Muscle layer of duodenum (tissue), 2 donors: ENCODE data around the gene SSMEM1.
"Not testable (repeated sequence)": the region's sequence is repeated elsewhere in the genome, so short reads cannot be mapped to it uniquely, and the experiment has no call there.

Source experiments
- H3K27ac ChIP-seq: one replicate; pipeline ENCODE4 v1.7.0; 2013; ENCODE audit warnings: mild to moderate bottlenecking, low read length
- H3K27me3 ChIP-seq: one replicate; pipeline ENCODE4 v1.7.0; 2013; ENCODE audit warnings: low read depth, mild to moderate bottlenecking, control low read depth, low read length
- H3K36me3 ChIP-seq, 2 donors: one replicate each; pipeline ENCODE4 v1.7.0; 2013; ENCODE audit warnings: low read length in 2 of 2, control low read depth in 1 of 2, mild to moderate bottlenecking in 1 of 2; ENCODE audit not compliant: insufficient read depth in 2 of 2, control insufficient read depth in 1 of 2
- H3K4me1 ChIP-seq, 2 donors: one replicate each; pipeline ENCODE4 v1.7.0; 2013; ENCODE audit warnings: low read length in 2 of 2, mild to moderate bottlenecking in 2 of 2, control low read depth in 1 of 2, moderate library complexity in 1 of 2; ENCODE audit not compliant: insufficient read depth in 2 of 2, control insufficient read depth in 1 of 2
- H3K4me3 ChIP-seq, 2 donors: one replicate each; pipeline ENCODE4 v1.7.0; 2013; ENCODE audit warnings: low read length in 2 of 2, low read depth in 1 of 2, mild to moderate bottlenecking in 1 of 2
- H3K9me3 ChIP-seq, 2 donors: one replicate each; pipeline ENCODE4 v1.7.0; 2013; ENCODE audit warnings: low read length in 2 of 2, control low read depth in 1 of 2, mild to moderate bottlenecking in 1 of 2; ENCODE audit not compliant: control insufficient read depth in 1 of 2
- donor health status: healthy.

The SSMEM1 gene

DNA sequence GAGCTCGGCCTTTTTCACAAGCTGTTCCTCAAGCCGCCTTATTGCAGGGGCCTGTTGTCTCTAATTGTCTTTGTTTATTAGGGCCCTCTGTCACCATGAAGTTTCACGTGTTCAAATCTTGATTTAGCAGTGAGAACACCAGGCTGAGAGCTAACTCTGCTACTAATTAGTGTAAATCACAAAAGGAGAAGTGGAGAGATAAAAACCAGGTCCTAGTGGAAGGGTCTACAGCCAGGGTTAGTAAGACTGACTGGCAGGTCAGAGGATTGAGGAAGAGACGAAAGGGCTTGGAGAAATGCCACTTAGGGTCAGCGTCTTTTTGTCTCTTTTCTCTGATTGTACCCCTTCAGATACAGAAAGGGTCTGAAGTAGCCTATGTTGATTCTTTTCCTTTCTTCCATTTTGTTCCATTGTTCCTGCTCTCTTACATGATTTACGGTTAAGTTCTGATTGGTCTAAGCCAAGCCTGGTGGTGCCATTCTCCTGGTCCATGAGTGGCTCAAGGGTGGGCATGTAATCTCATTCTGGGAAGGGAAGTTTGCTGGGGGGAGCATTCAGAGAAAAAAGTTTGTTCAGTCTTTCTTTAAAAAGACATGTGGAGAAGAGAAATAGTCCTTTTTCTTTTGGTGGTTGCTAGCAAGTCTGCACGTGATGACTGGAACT, 21.3 kb downstream of the SSMEM1 start:
- Histone ChIP-seq H3K9me3 (no peaks in the 10 kb centered on the region), H3K36me3 (no peaks in the 10 kb centered on the region), H3K27ac (no peak overlapping the region), H3K4me1 (peaks cover 6 to 9% of the 10 kb centered on the region in 2 donors), H3K4me3 (no peak overlapping the region), H3K27me3 (no peaks in the 10 kb centered on the region)

GRCh38 chr7:130229981-130230380, 22.3 kb downstream of the SSMEM1 start:
- H3K9me3 ChIP-seq, H3K4me3 ChIP-seq: not testable (repeated sequence)

GRCh38 chr7:130231792-130232191, 24.1 kb downstream of the SSMEM1 start:
- peaks cover 6 to 9% of the 10 kb centered on the region in 2 donors for H3K4me1 ChIP-seq
- no peak overlapping the region for H3K27ac ChIP-seq
- H3K4me3 ChIP-seq: no peak overlapping the region
- H3K36me3 ChIP-seq: no peaks in the 10 kb centered on the region
- no peaks in the 10 kb centered on the region for H3K9me3 ChIP-seq
- no peaks in the 10 kb centered on the region for H3K27me3 ChIP-seq

More at GRCh38 chr7:130229981-130230380, 22.3 kb downstream of the SSMEM1 start:
- H3K36me3 ChIP-seq, H3K4me1 ChIP-seq, H3K27ac ChIP-seq, H3K27me3 ChIP-seq: not testable (repeated sequence)

GRCh38 chr7:130232209-130232608, 24.5 kb downstream of the SSMEM1 start:
- Histone ChIP-seq H3K4me3 (no peak overlapping the region), H3K9me3 (no peaks in the 10 kb centered on the region), H3K4me1 (peaks cover 6 to 9% of the 10 kb centered on the region in 2 donors), H3K36me3 (no peaks in the 10 kb centered on the region), H3K27ac (no peak overlapping the region), H3K27me3 (no peaks in the 10 kb centered on the region)

DNA sequence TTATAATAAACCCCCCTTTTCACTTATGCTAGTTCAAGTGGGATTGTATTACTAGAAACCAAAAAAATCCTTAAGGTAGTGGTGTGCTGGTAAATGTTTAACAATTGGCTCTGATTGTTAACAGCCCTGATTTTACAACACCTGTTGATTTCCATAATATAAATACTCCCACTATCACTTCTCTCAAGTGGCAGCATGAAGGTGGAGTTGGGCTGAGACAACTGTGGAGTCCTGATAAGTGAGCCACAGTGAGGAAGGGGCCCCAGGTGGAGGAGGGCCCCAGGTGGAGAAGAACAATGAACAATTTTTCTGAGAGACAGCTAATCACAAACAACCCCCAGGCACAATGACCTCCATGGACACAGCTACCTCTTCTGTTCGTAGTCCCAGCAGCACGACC, 26.4 kb downstream of the SSMEM1 start:
- Histone ChIP-seq H3K27me3 (no peaks in the 10 kb centered on the region), H3K27ac (no peak overlapping the region), H3K36me3 (no peaks in the 10 kb centered on the region), H3K9me3 (no peaks in the 10 kb centered on the region), H3K4me3 (no peak overlapping the region), H3K4me1 (peaks cover 0 to 4% of the 10 kb centered on the region in 2 donors)

GRCh38 chr7:130236361-130236760, 28.7 kb downstream of the SSMEM1 start:
- H3K9me3 ChIP-seq, H3K4me1 ChIP-seq, H3K27me3 ChIP-seq, H3K27ac ChIP-seq, H3K4me3 ChIP-seq, H3K36me3 ChIP-seq: not testable (repeated sequence)

- Histone ChIP-seq H3K4me3 (no peak overlapping the region), H3K27ac (no peak overlapping the region), H3K27me3 (no peaks in the 10 kb centered on the region), H3K9me3 (no peaks in the 10 kb centered on the region), H3K4me1 (peaks cover 0 to 4% of the 10 kb centered on the region in 2 donors), H3K36me3 (no peaks in the 10 kb centered on the region)
Observed at GRCh38 chr7:130240240-130240639, 32.6 kb downstream of the SSMEM1 start.

DNA sequence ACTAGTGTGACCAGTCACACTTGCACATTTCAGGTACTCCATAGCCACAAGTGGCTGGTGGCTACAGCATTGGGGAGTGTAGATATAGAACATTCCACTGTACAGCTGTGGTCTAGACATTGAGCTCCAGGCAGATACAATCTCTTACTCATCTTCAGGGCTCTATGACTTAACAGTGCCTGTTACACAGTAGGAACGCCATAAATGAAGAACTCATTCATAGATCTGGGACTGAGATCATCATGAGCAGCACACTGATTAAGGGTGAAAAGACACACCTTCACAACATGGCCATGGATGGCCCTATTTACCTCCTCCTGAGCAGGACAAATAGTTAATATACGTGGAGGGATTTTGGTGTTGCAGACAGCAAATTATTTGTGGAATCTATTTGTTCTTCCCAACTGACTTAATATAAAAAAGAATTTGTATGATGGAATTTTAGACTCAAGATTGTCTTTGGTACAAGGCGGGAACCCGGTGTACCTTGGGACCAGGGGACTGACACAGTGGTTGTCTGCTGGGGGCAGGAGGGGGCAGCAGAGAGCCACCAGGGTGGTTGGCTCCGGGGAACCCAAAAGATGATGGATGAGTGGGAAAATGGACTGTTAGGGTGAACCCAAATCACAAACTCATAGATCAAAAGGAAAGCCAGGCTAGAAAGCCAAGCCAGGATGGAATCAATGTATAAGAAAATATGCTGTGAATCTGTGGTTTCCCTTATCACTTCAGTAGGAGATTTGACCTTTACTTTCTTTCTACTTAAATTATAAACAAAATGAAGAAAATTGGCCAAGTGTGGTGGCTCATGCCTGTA, 34.7 kb downstream of the SSMEM1 start:
- Histone ChIP-seq H3K9me3 (no peaks in the 10 kb centered on the region), H3K4me3 (no peak overlapping the region), H3K4me1 (peaks cover 0 to 4% of the 10 kb centered on the region in 2 donors), H3K36me3 (no peaks in the 10 kb centered on the region), H3K27me3 (no peaks in the 10 kb centered on the region), H3K27ac (no peak overlapping the region)

GRCh38 chr7:130243486-130243885, 35.8 kb downstream of the SSMEM1 start:
- H3K27ac ChIP-seq, H3K9me3 ChIP-seq, H3K27me3 ChIP-seq, H3K4me3 ChIP-seq, H3K36me3 ChIP-seq, H3K4me1 ChIP-seq: not testable (repeated sequence)

GRCh38 chr7:130246491-130246890, 38.8 kb downstream of the SSMEM1 start:
- H3K36me3 ChIP-seq, H3K4me1 ChIP-seq, H3K27ac ChIP-seq, H3K27me3 ChIP-seq, H3K4me3 ChIP-seq, H3K9me3 ChIP-seq: not testable (repeated sequence)

DNA sequence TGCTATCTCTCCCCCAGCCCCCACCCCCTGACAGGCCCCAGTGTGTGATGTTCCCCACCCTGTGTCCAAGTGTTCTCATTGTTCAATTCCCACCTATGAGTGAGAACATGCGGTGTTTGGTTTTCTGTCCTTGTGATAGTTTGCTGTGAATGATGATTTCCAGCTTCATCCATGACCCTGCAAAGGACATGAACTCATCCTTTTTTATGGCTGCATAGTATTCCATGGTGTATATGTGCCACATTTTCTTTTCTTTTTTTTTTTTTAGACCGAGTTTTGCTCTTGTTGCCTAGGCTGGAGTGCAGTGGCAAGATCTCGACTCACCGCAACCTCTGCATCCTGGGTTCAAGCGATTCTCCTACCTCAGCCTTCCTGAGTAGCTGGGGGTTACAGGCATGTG, 41.2 kb downstream of the SSMEM1 start:
- not testable (repeated sequence) for H3K4me3 ChIP-seq, H3K27ac ChIP-seq, H3K9me3 ChIP-seq, H3K36me3 ChIP-seq, H3K4me1 ChIP-seq, H3K27me3 ChIP-seq

- not testable (repeated sequence) for H3K4me1 ChIP-seq, H3K27me3 ChIP-seq, H3K36me3 ChIP-seq, H3K9me3 ChIP-seq, H3K27ac ChIP-seq, H3K4me3 ChIP-seq
Observed at GRCh38 chr7:130249626-130250025, 42.0 kb downstream of the SSMEM1 start.
